Osteoblast (primary cell): ENCODE results near the gene LRP5. TPM values are rescaled to one million over a fixed set of nuclear protein-coding genes. Genes with fewer than 3 reads are reported as not detected.

ENCODE experiments used
- DNase-seq: peaks from one replicate; pipeline ENCODE4 v3.0.0; 2011; ENCODE audit warnings: low spot score, mixed read lengths; ENCODE audit not compliant: insufficient read length; ENCODE audit errors: missing footprints
- H2AFZ ChIP-seq: 2 replicates; pipeline ENCODE4 v1.6.0; 2011; ENCODE audit warnings: mild to moderate bottlenecking, low read length
- H3K27ac ChIP-seq: 2 replicates; pipeline ENCODE4 v1.5.1; 2011; ENCODE audit warnings: mild to moderate bottlenecking, low read depth, low read length, moderate library complexity
- H3K27me3 ChIP-seq: 2 replicates; pipeline ENCODE4 v1.6.0; 2012; ENCODE audit warnings: mild to moderate bottlenecking, control low read depth, inconsistent platforms, low read length, moderate library complexity; ENCODE audit not compliant: insufficient read depth
- H3K36me3 ChIP-seq: 2 replicates; pipeline ENCODE4 v1.5.1; 2011; ENCODE audit warnings: mild to moderate bottlenecking, low read length, control low read depth, moderate library complexity; ENCODE audit not compliant: insufficient read depth
- H3K4me1 ChIP-seq: 2 replicates; pipeline ENCODE4 v1.5.1; 2011; ENCODE audit warnings: mild to moderate bottlenecking, low read length, control low read depth, moderate library complexity; ENCODE audit not compliant: insufficient read depth
- H3K4me2 ChIP-seq: 2 replicates; pipeline ENCODE4 v1.6.0; 2011; ENCODE audit warnings: mild to moderate bottlenecking, low read length; ENCODE audit not compliant: insufficient read depth
- H3K4me3 ChIP-seq: fragments of 200-600 bp; sonication (generic); 3 replicates; pipeline ENCODE4 v1.5.1; 2012; ENCODE audit warnings: mild to moderate bottlenecking, low read length, inconsistent platforms; ENCODE audit not compliant: insufficient read depth
- H3K79me2 ChIP-seq: 2 replicates; pipeline ENCODE4 v1.6.0; 2012; ENCODE audit warnings: mild to moderate bottlenecking, low read length, control low read depth, inconsistent platforms; ENCODE audit not compliant: insufficient read depth
- H3K9me3 ChIP-seq: 2 replicates; pipeline ENCODE4 v1.5.1; 2011; ENCODE audit warnings: low read depth, low read length, control low read depth
- H4K20me1 ChIP-seq: 2 replicates; pipeline ENCODE4 v1.6.0; 2012; ENCODE audit warnings: mild to moderate bottlenecking, low read length, control low read depth; ENCODE audit not compliant: insufficient read depth
- CTCF ChIP-seq: IDR thresholded peaks from 2 replicates; pipeline ENCODE4 v1.5.1; 2011; ENCODE audit warnings: mild to moderate bottlenecking, low read depth, low read length, moderate library complexity; ENCODE audit errors: extremely low read depth
- total RNA-seq: library from RNA; depleted of rRNA; stranded (reverse); fragments of >200 nt; gene quantifications from 2 replicates; pipeline ENCODE4 v1.2.3, GENCODE V29; 2012

Gene LRP5
- total RNA-seq, 1 donor = 16.3 TPM

GRCh38 chr11:68423481-68423880, 111.1 kb downstream of the LRP5 start:
- no peak overlapping the region for H3K4me3 ChIP-seq
- no peak overlapping the region for H3K27ac ChIP-seq
- DNase-seq = peak; percentile 72
- no peaks in the 10 kb centered on the region for H3K4me1 ChIP-seq
- no peak overlapping the region for H2AFZ ChIP-seq
- H3K9me3 ChIP-seq = no peaks in the 10 kb centered on the region
- no peaks in the 10 kb centered on the region for H3K27me3 ChIP-seq
- peaks cover 3% of the 10 kb centered on the region for H4K20me1 ChIP-seq
- H3K36me3 ChIP-seq = no peaks in the 10 kb centered on the region
- no peak overlapping the region for H3K4me2 ChIP-seq
- TF ChIP-seq CTCF = no peak
- H3K79me2 ChIP-seq = no peaks in the 10 kb centered on the region

GRCh38 chr11:68424101-68424632, 111.8 kb downstream of the LRP5 start:
- Histone ChIP-seq H3K36me3 (peaks cover 2% of the 10 kb centered on the region), H3K4me3 (no peak overlapping the region), H3K4me2 (no peak overlapping the region), H3K27ac (no peak overlapping the region), H2AFZ (no peak overlapping the region), H3K27me3 (no peaks in the 10 kb centered on the region), H3K4me1 (no peaks in the 10 kb centered on the region), H3K9me3 (peaks cover 2% of the 10 kb centered on the region), H4K20me1 (peaks cover 3% of the 10 kb centered on the region), H3K79me2 (no peaks in the 10 kb centered on the region)
- DNase-seq = no peak
- no peak for TF ChIP-seq CTCF

DNA sequence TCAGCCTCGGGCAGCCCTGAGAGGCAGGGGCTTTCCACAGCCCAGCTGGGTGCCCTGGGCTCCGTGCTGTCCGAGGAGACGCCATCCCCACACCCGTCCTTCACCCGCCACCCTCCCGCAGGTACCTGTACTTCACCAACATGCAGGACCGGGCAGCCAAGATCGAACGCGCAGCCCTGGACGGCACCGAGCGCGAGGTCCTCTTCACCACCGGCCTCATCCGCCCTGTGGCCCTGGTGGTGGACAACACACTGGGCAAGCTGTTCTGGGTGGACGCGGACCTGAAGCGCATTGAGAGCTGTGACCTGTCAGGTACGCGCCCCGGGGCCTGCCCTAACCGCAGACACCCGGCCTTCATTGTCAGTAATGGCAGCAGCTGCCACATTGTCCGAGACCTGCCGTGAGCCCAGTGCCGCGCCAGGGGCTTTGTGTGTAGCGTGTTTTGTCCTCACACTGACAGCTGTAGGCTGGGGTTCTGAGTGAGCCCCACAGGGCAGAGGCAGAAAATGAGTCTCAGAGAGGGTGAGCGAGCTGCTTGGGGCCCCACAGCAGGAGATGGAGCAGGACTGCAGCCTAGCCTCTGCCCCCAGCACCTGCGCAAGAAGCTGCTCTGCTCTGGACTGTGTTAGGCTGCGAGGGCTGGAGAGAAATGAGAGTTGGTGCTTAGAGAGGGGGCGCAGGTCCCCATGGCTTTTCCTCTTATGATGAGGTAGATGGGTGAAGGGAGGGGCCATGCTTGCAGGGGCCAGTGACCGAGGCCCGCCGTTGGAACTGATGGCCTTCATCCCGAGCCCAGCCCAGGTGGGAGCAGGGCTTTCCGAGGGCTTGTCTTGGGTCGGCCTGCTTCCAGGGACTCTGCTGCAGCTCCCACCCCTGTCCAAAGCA, 112.8 kb downstream of the LRP5 start:
- H3K4me1 ChIP-seq = no peaks in the 10 kb centered on the region
- H3K4me3 ChIP-seq = no peak overlapping the region
- no peak overlapping the region for H2AFZ ChIP-seq
- no peak for TF ChIP-seq CTCF
- H3K36me3 ChIP-seq = peaks cover 10% of the 10 kb centered on the region
- H3K27ac ChIP-seq = no peak overlapping the region
- no peak overlapping the region for H3K4me2 ChIP-seq
- peak; percentile 82 for DNase-seq
- H4K20me1 ChIP-seq = peaks cover 3% of the 10 kb centered on the region
- no peaks in the 10 kb centered on the region for H3K27me3 ChIP-seq
- H3K9me3 ChIP-seq = peaks cover 10% of the 10 kb centered on the region
- no peaks in the 10 kb centered on the region for H3K79me2 ChIP-seq

GRCh38 chr11:68425866-68426380, 113.5 kb downstream of the LRP5 start:
- H3K27ac ChIP-seq = no peak overlapping the region

More at GRCh38 chr11:68425866-68426380, 113.5 kb downstream of the LRP5 start:
- DNase-seq = peak; percentile 81
- Histone ChIP-seq H3K9me3 (peaks cover 10% of the 10 kb centered on the region), H2AFZ (no peak overlapping the region), H3K4me1 (no peaks in the 10 kb centered on the region), H3K27me3 (no peaks in the 10 kb centered on the region), H3K4me3 (no peak overlapping the region), H3K36me3 (peaks cover 10% of the 10 kb centered on the region), H3K79me2 (no peaks in the 10 kb centered on the region), H3K4me2 (no peak overlapping the region), H4K20me1 (peaks cover 3% of the 10 kb centered on the region)
- no peak for TF ChIP-seq CTCF
